ENCODE measurements around the gene RAB6B.

DNA sequence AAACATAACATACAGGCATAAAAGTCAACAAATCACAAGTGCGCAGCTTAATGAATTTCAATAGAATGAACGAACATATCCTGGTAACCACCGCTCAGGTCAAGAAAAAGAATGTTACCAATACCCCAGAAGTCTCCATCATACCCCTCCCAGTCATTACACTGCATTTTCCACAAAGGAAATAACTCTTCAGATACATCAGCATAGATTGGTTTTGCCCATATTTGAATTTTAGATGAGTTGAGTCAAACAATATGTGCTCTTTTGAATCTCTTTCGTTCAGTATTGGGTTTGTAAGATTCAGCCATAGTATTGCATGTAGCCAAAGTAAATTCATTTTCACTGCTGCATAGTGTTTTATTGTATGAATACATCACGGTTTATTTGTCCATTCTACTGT is 6.2 kb upstream of the RAB6B start:
- TF ChIP-seq, protein P1, sequence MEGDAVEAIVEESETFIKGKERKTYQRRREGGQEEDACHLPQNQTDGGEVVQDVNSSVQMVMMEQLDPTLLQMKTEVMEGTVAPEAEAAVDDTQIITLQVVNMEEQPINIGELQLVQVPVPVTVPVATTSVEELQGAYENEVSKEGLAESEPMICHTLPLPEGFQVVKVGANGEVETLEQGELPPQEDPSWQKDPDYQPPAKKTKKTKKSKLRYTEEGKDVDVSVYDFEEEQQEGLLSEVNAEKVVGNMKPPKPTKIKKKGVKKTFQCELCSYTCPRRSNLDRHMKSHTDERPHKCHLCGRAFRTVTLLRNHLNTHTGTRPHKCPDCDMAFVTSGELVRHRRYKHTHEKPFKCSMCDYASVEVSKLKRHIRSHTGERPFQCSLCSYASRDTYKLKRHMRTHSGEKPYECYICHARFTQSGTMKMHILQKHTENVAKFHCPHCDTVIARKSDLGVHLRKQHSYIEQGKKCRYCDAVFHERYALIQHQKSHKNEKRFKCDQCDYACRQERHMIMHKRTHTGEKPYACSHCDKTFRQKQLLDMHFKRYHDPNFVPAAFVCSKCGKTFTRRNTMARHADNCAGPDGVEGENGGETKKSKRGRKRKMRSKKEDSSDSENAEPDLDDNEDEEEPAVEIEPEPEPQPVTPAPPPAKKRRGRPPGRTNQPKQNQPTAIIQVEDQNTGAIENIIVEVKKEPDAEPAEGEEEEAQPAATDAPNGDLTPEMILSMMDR (conservative IDR thresholded peaks at IDR 0.05 in 1 of 2, IDR thresholded peaks at IDR 0.05 in 1 of 2; ENCODE audit: extremely low read depth in 1 of 2, insufficient read depth in 1 of 2, low read depth in 1 of 2, low read length in 2 of 2) = no peak
- no peak for TF ChIP-seq EZH2 (IDR thresholded peaks at IDR 0.05; ENCODE audit: borderline replicate concordance, low read length)

Data from mammary epithelial cell (primary cell).